GM12874 (cell line): ENCODE results near the gene CCDC69.

Experiments used
- TF ChIP-seq, protein P1 (sequence below): IDR thresholded peaks from 2 replicates; pipeline ENCODE4 v1.5.1; 2011; ENCODE audit warnings: low read depth, mild to moderate bottlenecking, control low read depth, low read length, moderate library complexity; ENCODE audit not compliant: insufficient read depth

Gene CCDC69

DNA sequence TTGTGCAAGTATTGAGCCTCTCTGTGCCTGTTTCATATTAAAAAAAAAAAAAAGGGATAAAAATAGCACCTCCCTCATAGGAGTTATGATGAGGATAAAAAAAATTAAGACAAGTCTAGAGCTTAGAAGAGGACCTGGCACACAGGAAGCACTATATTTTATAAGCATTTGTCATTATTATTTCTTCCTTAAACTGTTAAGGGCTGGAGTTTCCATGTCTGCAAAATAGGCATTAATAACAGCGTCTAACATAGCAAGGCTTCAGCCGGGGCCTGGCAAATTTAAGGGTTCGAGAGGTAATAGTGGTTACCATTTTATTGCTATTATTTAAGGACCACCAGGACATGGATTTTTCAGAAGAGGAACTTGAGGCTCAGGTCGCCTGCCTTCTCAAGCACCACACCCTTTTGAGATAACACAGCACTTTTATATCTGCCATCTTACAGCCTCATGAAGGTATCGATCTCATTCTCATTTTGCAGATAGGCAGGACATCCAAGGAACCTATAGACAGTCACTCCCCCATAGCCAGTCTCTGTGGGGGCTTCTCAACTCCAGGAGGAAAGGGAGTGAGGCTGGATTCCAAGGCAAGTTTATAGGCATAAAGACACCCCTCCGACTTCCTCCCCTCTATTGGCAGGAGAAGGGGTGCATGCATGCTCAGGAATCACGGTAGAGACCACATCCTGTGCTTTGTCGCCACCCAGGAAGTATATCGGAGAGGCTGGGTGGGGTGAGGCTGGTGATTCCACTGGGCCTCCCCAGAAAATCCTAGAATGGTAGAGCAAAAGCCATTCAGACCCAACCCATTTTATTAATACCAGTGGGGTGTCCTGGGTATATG, 68.7 kb downstream of the CCDC69 start:
- TF ChIP-seq, protein P1, sequence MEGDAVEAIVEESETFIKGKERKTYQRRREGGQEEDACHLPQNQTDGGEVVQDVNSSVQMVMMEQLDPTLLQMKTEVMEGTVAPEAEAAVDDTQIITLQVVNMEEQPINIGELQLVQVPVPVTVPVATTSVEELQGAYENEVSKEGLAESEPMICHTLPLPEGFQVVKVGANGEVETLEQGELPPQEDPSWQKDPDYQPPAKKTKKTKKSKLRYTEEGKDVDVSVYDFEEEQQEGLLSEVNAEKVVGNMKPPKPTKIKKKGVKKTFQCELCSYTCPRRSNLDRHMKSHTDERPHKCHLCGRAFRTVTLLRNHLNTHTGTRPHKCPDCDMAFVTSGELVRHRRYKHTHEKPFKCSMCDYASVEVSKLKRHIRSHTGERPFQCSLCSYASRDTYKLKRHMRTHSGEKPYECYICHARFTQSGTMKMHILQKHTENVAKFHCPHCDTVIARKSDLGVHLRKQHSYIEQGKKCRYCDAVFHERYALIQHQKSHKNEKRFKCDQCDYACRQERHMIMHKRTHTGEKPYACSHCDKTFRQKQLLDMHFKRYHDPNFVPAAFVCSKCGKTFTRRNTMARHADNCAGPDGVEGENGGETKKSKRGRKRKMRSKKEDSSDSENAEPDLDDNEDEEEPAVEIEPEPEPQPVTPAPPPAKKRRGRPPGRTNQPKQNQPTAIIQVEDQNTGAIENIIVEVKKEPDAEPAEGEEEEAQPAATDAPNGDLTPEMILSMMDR: no peak

DNA sequence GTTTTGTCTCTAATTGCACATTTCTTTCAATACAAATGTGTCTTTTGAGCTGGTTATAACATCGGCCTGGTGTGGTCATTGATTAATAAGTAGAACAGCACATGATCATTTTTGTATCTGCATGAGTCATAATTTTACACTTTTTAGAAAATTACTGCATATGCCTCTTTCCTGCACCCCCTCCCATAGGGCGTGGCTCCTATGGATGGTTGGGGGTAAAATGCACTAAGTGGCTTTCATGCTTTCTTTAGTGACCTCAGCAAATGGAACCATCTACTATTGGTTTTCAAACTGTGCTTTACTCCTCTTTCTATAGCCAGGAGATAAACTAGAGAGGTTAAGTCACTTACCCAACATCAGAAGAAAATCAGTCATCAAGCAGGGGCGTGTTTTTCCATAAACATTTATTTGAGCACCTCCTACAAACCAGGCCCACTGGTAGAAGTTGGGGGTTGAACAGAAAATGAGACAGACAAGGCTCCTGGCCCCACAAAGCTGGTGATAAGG, 70.1 kb downstream of the CCDC69 start:
- TF ChIP-seq, protein P1: no peak

DNA sequence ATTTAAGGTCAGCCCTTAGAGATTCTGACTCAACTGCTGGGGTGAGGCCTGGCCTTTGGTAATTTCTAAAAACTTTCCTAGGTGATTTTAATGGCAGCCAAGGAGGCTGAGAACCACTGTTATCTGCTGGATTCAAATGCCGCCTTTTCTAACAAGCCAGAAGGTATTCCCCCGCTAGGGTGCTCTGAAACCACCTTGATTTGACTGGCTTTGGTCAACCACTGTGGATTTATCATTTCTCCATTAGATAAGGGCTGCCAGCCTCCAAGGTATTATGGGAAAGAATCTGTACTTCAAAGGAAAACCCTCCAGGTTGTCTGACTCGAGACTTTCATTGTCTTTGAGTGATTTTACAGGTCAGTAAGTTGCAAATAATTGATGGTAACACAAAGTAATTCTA, 70.6 kb downstream of the CCDC69 start:
- TF ChIP-seq, protein P1: no peak

DNA sequence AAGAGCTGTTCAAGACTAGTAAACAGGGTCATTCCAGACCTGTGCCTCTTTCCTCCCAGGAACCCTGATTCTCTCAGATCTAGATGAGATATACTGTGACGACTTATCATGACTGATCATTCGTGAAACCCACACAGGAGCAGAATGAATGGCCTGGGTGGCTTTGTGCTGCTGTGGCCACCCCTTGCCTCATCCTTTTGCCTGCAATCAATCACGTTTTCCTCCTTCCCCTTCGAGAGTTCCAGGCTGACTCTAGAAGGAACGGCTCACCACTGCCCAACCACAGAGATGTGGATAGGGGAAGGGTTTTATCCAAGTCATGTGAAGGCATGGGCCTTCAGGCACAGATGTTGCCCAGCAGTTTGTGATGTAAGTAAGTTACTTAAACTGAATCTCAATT, 72.1 kb downstream of the CCDC69 start:
- TF ChIP-seq, protein P1: no peak

DNA sequence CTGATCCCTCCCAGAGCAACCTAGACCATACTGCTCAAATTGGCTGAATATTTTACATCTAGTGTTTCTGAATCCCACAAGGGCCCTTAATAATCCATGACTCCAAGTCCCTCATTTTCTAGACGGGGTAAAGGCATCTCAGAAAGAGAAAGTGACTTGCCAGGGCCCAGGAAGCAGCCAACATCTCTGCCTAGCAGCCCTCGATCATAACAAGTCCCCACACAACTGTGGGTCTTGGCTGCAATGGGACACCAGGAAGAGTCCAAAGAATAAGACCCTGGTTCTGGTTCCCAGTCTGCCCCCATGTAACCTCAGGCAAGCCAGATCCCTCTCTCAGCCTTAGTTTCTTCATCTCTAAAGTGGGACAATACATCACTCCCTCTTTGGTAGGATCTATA, 72.6 kb downstream of the CCDC69 start:
- TF ChIP-seq, protein P1: no peak

DNA sequence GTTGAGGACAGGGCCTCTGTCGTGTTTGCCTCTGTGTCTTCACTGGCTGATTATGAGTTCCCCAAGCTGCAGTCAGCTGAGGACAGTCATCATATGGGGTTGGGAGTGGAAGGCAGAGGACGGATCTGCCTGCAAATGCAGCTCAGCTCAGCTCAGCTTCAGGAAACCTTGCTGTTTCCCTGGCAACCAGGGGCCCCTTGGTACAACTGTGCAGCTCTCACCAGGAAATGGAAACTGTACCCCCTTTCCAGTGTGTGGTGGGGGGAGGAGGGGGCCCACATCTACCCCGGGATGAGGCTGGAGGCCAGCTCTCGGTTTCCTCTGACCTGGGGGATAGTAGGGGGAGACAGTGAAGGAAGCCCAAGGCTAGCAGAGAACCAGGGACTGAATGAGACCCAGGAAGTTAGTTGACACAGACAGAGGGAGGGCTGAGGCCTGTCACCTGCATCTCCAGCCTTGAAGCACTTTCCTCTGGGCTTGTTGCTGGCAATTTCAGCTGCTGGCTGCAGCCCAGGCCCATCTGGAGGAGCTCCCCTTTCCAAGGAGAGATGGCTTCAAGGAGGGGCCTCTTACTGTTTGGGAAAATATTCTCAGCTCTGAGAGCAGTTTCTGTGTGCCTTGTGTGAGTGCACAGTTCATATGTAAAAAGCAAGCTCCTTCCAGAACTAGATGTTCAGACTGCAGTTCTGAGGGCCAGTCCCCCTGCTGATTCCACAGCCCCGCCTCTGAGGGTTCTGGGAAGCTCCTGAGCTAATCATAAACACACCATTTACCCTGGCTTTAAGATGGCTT, 73.2 kb downstream of the CCDC69 start:
- TF ChIP-seq, protein P1: no peak

DNA sequence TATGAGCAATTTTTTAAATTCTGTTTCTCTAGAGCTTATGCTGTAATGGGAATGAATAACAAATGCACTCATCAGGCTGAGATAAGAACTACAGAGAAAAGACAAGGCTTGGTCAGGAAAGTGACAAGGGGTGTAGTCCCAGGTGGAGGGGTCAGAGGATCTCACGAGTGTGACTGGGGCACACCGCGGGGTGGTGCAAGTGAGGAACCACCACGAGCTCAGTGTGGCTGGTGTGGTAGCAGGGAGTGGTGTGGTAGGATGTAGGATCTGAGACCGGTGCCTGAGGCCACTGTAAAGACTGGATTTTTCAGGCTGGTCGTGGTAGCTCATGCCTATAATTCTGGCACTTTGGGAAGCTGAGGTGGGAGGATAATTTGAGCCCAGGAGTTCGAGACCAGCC, 75.3 kb downstream of the CCDC69 start:
- TF ChIP-seq, protein P1: no peak
